Cardiac fibroblast (primary cell): Measurements from ENCODE around the gene ETV7.

ENCODE experiments used
- DNase-seq, 2 donors: peaks; one replicate each; pipeline versions ENCODE4 v3.0.0 to v3.0.0-alpha.2; 2010; ENCODE audit warnings: low read depth in 2 of 2
- H3K4me3 ChIP-seq, 2 donors: replicated peaks in 1 of 2; 1 replicate in 1 of 2; 2 replicates in 1 of 2; pipeline ENCODE4 v1.5.1; 2011; ENCODE audit warnings: low read depth in 2 of 2, low read length in 2 of 2, mild to moderate bottlenecking in 2 of 2, moderate library complexity in 1 of 2
- CTCF ChIP-seq: IDR thresholded peaks from one replicate; pipeline ENCODE4 v1.5.1; 2011; ENCODE audit warnings: low read depth, mild to moderate bottlenecking, low read length, inconsistent platforms

Gene ETV7

GRCh38 chr6:36374194-36374593, 13.3 kb downstream of the ETV7 start:
- TF ChIP-seq CTCF = no peak
- DNase-seq = no peak
- H3K4me3 ChIP-seq = no peak overlapping the region

GRCh38 chr6:36373368-36374019, 14.0 kb downstream of the ETV7 start:
- TF ChIP-seq CTCF = peak; percentile 1
- DNase-seq = no peak
- H3K4me3 ChIP-seq = no peak overlapping the region

GRCh38 chr6:36372088-36372487, 15.4 kb downstream of the ETV7 start:
- no peak overlapping the region for H3K4me3 ChIP-seq
- no peak for DNase-seq
- no peak for TF ChIP-seq CTCF

DNA sequence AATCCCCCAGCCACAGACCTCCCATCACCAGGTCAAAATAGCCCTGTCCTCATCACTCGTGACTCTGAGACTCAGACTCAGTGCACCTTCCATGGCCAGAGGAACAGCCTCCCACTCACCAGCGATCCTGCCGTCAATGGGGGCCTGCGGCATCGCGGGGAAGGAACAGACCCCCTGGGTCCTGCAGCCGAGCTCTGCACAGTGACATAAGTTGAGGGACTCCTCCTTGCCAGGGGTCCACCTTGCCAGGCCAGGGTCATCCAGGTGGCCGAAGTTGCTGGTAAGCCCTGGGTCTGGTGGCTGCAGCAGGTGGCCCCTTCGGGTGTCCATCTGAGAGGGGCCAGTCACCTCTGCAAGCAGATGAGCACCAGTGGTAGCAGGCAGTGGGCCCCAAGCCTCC, 16.3 kb downstream of the ETV7 start:
- TF ChIP-seq CTCF = no peak
- DNase-seq = no peak
- H3K4me3 ChIP-seq = no peak overlapping the region

DNA sequence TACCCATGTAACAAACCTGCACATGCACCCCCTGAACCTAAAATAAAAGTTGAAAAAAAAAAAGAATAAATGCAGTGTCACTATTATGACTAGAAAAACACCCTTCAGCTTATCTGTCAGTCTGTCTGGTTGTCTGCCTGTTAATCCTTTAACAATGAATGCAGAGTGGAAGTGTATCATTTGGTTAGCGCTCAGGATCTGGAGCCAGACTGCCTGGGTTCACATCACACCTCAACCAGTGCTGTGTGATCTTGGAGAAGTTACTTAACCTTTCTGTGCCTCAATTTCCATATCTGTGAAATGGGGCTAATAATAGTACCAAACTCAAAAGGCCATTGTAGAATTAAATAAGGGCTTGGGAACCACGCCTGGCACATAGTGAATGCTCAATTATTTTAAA, 16.8 kb downstream of the ETV7 start:
- DNase-seq = no peak
- TF ChIP-seq CTCF = no peak
- no peak overlapping the region for H3K4me3 ChIP-seq

- peak; percentile 82 to 85 for DNase-seq
- H3K4me3 ChIP-seq = no peak overlapping the region
- no peak for TF ChIP-seq CTCF
Observed at GRCh38 chr6:36368921-36369865, 18.3 kb downstream of the ETV7 start.
